NCI-H2107 treated with DMSO at 0.1 percent for 48 hours (cell line): ENCODE results near the gene RBBP6.
A peak's percentile ranks its signal among the peaks of the same experiment; 100 is the strongest.
"Not testable (repeated sequence)": the region's sequence is repeated elsewhere in the genome, so short reads cannot be mapped to it uniquely, and the experiment has no call there.

Experiments used
- DNase-seq: peaks from one replicate; lab custom pipeline; 2025; ENCODE audit not compliant: unreplicated experiment; lab: John Stamatoyannopoulos, UW

The RBBP6 gene, protein sequence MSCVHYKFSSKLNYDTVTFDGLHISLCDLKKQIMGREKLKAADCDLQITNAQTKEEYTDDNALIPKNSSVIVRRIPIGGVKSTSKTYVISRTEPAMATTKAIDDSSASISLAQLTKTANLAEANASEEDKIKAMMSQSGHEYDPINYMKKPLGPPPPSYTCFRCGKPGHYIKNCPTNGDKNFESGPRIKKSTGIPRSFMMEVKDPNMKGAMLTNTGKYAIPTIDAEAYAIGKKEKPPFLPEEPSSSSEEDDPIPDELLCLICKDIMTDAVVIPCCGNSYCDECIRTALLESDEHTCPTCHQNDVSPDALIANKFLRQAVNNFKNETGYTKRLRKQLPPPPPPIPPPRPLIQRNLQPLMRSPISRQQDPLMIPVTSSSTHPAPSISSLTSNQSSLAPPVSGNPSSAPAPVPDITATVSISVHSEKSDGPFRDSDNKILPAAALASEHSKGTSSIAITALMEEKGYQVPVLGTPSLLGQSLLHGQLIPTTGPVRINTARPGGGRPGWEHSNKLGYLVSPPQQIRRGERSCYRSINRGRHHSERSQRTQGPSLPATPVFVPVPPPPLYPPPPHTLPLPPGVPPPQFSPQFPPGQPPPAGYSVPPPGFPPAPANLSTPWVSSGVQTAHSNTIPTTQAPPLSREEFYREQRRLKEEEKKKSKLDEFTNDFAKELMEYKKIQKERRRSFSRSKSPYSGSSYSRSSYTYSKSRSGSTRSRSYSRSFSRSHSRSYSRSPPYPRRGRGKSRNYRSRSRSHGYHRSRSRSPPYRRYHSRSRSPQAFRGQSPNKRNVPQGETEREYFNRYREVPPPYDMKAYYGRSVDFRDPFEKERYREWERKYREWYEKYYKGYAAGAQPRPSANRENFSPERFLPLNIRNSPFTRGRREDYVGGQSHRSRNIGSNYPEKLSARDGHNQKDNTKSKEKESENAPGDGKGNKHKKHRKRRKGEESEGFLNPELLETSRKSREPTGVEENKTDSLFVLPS (N-terminal part only)

DNA sequence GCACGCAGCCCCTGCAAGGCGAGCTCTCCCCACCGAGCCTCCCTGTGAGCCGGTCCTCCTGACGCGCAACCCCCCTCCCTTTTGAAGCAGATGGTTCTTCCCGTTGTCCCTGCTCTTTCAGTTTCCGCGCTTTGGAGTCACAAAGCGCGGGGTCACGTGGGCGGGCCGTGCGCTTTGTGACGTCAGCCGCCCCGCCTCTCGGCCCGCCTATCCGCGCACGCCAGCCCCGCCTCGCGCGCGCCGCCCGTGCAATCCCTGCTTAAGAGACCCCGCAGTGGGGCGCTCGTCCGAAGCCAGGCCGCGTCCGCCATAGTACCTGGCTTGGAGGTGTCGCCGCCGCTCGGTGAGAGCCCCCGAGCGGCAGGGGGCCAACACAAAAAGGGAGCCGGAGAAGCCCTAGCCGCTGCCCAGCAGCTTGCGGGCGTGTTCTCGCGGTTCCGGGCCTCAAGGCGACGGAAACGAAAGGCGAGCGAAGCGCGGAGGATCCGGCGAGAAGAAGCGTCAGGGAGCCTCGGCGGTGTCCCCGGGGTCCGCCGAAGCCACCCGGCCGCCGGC lies at the start of gene RBBP6:
RBBP6 (plus strand) TSS at position 272 of the 555 bp plus-strand sequence. CDS start 1,061 bp downstream, outside the sequence.
- peak; percentile 86 for DNase-seq

DNA sequence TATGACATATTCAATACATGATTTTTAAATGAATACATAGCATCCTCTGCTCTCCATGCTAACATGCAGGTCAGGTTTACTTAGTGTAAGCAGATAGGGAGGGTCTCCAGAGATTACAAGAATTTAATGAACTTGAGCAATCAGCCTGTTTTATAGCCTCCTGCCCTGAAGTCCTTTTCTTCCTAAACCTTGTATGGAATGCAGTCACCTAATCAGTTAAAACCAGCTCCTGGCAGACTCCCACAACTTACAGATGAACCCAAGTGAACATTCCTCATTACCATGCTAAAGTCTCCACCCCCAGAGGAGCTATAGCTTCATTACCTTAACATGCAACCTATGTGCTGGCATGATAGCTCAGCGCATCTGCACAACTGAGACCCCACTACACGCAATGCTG lies 48.5 kb upstream of the RBBP6 start:
- DNase-seq, result no peak

DNA sequence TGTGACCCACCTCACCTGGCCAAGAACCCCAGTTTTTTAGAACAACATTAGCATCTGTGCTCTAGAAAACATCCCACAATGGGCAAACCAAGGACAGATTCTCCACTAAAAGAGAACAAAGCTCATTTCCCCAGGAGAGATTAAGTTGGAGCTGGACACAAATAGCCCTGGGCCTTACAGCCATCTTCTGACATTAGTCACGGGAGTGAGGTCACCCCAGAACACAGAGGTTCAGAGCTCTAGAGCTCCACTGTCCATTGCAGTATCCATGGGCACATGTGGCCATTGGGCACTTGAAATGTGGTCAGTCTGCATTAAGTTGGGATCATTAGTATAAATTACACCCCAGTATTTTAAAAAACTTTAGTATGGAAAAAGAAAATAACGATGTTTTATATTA lies 47.6 kb upstream of the RBBP6 start:
- DNase-seq, result no peak

DNA sequence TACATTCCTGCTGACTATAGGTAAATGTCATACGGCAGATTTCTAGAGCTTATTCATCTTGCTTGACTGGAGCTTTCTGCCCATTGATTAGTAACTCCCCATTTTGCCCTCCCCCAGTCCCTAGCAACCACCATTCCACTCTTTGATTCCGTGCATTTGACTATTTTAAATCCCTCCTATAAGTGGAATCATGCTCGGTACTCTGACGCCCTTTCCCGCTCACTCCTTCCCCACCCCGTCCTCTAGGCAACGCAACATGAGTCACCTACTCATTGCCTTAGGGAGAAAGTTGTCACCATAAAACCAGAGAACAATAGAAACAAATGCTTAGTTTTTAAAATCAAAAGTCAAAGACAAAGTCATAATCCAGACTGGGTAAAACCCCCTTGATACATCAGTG lies 45.5 kb upstream of the RBBP6 start:
- no peak for DNase-seq

DNA sequence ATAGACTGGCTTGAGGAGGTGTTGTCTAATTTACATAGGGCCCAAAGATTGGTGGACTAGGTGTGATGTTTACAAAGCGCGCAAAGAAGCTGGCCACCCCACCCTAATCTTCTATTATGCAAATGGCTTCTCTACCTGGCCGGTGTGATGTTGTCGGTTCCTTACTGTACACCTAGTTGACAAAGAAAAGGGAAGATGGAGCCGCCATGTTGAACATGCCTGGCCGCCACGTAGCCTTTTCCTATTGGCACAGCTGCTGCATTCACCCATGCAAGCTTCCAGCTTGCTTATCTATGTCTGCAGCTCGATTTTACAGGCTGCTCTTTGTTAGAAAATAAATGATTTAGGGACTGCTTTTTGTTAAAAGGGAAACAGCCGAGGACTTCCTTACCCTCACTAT lies 44.2 kb upstream of the RBBP6 start:
- DNase-seq, result not testable (repeated sequence)

DNA sequence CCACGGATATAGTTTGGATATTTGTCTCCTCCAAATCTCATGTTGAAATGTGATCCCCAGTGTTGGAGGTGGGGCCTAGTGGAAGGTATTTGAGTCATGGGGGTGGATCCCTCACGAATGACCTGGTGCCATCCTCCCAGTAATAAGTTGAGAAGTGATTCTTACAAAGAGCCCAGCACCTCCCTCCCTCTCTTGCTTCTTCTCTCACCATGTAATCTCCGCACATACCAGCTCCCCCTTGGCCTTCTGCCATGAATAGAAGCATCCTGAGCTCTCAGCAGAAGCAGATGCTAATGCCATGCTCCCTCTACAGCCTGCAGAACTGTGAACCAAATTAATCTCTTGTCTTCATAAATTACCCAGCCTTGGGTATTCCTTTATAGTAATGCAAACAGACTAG lies 41.9 kb upstream of the RBBP6 start:
- DNase-seq, result no peak

DNA sequence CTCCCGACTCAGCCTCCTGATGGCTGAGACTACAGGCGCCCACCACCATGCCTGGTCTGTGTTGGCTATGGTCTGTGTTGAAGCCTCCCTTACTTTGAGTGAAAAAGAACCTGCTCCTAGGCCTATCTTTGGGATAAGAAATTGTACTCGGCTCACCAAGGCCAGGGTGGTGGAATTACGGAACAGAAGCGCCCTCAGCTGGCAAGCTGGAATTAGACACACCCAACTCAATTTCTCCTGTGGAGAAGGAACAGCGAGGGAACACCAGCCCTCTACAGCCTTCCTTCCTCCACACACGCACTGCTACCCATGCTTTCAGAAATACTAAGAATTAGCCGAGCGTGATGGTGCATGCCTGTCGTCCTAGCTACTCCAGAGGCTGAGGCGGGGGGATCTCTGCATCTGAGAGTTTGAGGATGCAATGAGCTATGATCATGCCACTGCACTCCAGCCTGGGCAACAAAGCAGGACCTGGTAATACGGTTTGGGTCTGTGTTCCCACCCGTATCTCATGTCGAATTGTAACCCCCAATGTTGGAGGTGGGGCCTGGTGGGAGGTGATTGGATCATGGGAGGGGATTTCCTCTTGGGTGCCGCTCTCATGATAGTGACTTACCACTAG lies 40.1 kb upstream of the RBBP6 start:
- DNase-seq, result peak; percentile 8

DNA sequence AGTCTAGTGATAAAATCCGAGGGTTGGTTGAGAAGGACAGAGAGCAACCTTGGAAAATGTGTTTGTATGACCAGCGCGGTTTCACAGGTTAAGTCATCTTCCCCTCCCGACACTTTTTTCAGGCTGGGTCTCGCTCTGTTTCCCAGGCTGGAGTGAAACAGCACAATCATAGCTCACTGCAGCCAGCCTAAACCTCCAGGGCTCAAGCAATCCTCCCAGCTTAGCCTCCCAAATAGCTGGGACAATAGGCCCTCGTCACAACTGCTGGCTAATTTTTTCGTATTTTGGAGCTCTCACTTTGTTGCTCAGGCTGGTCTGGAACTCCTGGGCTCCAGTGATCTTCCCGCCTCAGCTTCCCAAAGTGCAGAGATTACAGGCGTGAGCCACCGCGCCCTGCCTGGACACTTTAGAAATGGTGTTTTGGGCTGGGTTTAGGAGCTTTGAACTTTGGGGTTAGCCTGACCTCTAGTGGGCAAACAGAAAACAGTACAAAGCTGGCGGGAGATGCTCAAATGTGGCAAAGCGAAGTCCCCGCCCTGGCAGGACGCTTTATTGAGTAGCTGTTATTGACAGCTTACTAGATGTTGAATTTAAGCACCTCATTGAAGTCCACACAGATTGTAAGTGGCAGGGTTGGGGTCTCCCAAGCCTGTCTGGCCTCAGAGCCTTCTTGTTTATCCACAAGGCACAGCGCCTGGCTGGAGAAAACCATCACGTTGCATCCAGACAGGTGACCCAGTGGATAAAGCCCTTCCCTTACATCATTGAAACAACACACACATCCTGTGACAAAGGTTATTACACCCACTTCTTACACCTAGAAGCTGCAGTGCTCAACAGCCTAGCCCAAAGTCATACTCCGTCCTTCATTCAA lies 34.7 kb upstream of the RBBP6 start:
- DNase-seq, result peak; percentile 48

DNA sequence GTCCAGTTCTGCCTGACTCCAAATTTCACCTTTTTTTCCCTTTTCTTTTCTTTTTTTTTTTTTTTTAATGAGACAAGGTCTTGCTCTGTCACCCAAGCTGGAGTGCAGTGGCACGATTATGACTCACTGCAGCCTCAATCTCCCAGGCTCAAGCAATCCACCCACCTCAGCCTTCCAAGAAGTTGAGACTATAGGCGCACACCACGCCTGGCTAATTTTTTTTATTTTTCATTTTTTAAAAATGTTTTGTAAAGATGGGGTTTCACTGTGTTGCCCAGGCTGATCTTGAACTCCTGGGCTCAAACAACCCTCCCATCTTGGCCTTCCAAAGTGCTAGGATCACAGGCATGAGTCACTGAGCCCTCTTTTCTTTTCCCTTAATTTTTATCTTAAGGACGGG lies 33.4 kb upstream of the RBBP6 start:
- DNase-seq, result no peak

DNA sequence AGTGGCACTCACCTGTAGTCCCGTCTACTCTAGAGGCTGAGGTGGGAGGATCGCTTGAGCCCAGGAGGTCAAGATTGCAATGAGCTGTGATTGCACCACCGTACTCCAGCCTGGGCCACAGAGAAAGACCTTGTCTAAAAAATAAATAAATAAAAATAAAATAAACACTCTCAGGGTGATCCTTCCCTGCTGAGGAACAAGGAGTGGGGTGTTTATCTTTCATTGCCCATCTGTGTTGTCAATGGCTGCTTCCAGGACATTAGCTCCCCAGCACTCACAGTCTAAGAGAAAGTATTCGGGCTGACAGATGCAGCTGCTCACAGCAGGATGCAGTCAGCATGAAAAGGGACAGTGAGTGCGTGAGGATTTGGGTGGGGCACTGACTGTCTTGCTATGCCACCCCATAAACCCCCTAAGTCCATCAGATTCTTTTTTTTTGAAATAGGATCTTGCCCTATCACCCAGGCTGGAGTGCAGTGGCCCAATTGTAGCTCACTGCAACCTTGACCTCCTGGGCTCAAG lies 31.3 kb upstream of the RBBP6 start:
- no peak for DNase-seq

DNA sequence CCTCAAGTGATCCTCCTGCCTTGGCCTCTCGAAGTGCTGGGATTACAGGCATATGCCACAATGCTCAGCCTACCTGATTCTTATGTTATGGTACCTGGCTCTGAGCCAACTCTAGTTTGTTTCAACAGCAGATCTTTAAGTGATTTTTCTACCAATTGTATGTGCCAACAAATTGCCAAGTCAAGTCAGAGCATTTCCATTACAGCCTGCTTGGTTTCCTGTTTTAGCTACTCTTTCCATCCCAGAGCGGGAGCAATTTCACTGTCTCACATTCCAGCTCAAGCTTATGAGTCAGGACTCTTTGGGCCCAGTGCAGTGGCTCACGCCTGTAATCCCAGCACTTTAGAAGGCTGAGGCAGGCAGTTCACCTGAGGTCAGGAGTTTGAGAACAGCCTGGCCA lies 30.8 kb upstream of the RBBP6 start:
- no peak for DNase-seq

DNA sequence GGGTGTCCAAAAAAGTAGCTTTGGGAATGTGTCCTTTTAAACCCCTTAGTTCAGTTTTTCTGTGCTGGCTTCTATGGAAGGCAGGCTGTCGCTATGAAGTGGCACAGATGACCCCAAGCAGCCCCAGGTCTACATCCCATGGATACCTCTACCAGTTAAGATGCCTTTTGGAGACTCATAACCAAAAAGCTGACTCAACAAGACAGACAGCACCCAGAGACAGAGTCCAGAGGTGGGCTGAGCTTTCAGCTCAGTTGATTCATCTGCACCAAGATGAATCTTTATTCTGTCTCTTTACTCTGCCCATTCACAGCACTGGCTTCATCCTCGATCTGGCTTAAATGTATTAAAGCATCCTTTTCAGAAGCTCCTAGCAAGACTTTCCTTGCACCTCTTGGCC lies 29.8 kb upstream of the RBBP6 start:
- no peak for DNase-seq

DNA sequence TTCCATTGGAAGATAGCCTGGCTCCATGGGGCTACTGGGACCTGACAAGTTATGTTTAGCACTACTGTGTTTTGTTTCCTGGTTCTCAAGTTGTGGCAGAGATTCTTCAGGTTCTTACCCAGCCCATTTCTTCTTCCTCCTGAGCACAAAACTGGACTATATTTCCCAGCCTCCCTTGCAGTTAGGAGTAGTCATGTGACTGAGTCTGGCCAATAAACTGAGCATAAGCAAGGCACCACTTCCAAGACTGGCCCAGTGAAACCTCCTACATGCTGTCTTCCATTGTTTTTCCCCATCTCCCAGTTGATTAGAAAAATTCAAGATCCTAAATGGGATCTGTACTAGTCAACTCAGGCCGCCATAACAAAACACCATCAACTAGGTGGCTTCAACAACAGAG lies 28.2 kb upstream of the RBBP6 start:
- DNase-seq, result no peak

DNA sequence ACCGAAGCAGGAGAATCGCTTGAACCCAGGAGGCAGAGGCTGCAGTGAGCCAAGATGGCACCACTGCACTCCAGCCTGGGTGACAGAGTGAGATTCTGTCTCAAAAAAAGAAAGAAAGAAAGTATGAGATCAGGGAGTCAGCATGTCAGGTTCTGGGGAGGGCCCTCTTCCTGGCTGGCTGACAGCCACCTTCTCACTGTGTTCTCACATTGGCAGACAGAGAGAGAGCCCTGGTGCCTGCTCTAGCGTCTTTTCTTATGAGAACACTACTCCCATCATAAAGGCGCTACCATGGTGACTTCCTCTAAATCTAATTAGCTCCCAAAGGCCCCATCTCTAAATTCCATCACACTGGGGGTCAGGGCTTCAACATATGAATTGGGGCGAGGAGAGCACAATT lies 27.6 kb upstream of the RBBP6 start:
- no peak for DNase-seq

DNA sequence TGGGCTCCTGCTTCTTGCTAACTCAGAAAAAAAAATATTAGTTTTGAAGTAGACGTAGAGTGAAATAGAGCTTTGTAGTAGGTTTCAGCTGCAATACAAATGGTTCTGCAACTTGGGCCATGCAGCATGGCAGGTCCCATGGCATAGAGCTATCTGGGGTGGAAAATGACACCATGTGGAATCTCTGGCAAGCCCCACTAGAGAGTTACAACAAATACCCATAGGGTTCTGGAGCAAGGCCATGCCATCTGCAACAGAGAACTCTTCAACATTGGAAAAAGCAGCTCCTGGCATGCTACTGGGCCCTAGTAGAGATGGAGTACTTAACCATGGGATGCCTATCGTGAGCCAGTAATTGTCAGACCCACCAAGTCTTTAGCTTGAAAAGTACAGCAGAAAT lies 25.3 kb upstream of the RBBP6 start:
- DNase-seq, result no peak

DNA sequence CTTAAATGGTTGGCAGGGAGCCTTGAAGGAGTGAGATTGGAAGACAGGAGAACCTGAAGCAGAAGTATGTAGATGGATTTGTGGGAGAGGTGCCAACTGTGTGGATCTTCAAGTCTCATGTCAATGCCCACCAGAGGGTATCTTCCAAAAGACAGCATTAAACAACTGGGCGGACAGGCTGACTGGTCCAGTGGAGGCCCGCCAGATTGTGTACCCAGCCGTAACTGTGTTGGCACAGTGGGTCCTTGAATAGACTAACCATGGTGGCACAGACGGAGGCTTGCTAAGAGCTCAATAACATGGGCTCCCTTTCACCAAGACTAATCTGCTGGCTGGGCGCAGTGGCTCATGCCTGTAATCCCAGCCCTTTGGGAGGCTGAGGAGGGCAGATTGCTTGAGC lies 24.2 kb upstream of the RBBP6 start:
- DNase-seq, result no peak

DNA sequence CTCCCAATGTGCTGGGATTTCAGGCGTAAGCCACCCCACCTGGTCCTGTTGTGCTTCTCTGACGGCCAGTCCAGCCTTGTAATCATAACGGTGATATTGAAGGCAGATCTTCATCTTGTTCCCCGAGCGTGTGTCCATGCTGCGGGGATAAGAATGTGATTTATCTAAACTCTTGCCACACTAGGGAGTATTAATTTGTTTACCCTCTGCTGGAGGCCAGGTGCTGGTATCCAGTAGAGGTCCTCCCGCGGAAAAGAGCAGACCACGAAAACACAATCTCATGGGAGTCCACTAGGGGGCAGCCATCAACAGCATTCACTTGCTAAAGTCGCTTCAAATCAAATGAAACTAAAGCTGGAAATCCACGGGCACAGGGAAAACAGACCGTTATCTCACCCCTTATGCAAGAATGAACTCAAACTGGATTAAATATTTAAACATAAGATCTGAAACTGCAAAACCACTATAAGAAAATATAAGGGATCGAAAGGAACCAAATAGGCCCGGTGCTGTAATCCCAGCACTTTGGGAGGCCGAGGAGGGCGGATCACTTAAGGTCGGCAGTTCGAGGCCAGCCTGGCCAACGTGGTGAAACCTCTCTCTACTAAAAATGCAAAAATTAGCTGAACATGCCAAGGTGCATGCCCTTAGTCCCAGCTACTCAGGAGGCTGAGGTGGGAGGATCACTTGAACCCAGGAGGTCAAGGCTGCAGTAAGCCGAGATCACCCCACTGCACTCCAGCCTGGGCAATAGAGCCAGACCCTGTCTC lies 22.3 kb upstream of the RBBP6 start:
- peak; percentile 84 for DNase-seq

DNA sequence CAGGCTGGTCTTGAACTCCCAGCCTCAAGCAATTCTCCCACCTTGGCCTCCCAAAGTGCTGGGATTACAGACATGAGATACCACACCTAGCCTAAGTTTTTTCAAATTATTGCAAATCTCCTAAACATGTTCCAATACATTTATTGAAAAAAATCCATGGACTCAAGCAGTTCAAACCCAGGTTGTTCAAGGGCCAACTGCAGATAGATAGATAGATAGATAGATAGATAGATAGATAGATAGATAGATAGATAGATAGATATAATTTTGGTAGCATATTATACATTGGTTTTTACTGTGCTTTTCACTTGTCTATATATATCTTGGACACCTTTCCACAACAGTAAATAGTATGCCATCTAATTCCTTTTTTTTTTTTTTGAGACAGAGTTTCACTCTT lies 20.9 kb upstream of the RBBP6 start:
- no peak for DNase-seq

DNA sequence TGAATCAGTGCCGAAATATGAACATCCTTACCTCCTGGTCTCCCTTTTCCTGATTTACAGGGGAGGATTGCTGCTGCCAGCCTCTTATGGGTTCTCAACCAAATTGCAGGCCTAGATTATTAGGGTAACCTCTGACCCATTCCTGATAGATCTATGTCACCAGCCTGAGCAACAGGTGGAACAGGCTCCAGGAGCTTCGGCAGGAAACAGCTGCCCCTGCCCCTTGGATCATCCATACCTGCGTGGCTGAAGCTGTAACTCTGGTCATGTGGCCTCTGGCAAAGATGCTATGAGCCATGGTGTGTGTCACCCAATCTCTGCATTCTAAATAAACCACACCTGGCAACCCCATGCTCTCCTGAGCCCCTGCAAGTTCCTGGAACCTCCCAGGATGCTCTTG lies 18.4 kb upstream of the RBBP6 start:
- DNase-seq, result no peak
